GM19452 (cell line): ENCODE data around the gene TRIML1.
"Not testable (repeated sequence)": the region's sequence is repeated elsewhere in the genome, so short reads cannot be mapped to it uniquely, and the experiment has no call there.

Experiments
- ATAC-seq: cut with Tn5 transposase; IDR thresholded peaks from one replicate; pipeline ENCODE4 v1.9.1; 2021; ENCODE audit not compliant: unreplicated experiment

The TRIML1 gene

DNA sequence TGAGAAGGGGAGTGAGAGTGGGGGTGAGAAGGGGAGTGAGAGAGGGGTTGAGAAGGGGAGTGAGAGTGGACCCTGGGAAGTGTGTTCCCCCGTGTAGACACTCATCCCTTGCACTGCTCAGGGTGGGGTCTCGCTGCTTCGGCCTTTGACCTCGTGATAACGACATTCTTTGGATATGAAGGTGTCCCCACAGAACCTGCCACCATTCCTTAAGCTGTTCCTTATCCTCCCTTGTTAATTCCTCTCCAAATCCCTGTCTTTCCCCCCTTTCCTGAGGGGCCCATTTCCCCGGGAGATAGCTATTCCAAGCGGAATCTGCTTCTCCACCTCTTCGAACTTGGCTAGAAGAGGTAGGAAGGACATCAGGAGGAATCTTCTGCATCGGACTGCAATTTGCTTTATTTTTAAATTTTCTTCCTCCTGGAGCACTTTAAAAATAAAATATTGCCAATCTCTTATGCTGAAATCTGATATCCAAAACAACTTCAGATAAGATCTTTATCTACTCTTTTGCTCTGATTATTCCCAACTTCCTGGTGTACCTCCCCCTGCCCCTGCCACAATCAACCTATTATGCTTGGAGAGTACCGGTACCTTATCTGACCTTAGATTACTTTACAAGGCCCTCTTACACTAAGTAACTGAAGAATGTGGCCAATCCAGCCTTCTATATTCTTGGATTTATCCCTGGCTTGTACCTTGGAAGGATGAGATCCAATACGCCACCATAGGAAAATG, 15.6 kb downstream of the TRIML1 start:
- no peak for ATAC-seq

DNA sequence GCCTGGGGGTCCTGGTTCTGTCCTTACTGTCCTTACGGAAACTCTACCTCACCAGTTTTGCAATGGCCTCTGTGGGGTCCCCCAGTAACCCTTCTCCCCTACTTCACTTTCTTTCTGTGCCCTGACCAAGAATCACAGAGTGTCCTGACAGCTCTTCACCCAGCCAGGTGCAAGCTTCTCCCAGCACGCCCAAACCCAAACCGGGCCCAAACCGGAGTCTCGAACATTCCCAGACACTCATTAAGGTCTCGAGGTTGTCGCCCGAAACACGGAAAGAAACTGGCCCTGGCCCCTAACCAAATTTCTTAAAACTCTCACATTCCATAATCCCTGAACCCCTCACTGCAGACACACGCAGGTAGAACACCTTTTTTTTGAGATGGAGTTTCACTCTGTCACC, 19.1 kb downstream of the TRIML1 start:
- ATAC-seq = no peak

- not testable (repeated sequence) for ATAC-seq
Observed at GRCh38 chr4:188159513-188160226, 20.4 kb downstream of the TRIML1 start.

DNA sequence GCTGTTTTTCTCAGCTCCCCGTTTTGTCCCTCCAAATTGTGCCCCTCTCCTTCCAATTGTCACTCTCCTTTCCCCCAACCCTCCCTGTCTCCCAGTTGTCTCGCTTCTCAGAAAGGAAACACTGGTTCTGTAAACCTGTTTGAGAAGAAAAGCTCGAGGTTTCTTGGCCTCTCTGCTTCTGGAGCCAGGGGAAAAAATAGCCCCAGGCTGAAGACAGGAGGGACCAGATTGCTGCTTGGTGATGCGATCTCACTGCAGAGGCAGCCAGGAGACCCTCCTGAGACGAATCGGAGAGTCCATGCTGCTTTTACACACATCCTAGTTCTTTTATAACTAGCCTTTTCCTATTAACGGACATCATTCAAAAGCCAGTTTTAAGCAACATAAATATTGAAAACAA, 21.2 kb downstream of the TRIML1 start:
- no peak for ATAC-seq

DNA sequence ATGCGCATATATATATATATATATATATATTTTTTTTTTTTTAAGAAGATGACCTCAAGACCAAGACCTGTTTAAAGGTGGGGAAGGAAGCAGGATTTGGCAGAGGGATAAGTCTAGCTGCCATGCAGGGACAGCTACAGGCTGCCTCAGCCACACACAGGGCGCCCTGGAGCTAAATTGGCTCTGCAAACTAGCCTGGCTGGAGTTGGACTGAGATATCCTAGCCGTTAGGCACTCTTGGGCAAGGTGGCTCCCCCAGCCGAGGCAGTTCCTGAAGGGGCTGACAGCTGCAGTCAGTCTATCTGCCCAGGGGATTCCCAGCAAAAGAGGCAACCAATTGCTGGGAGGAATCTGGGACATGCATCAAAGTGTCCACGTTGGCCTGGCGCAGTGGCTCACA, 21.9 kb downstream of the TRIML1 start:
- ATAC-seq = no peak

GRCh38 chr4:188162698-188163097, 23.5 kb downstream of the TRIML1 start:
- ATAC-seq = no peak

DNA sequence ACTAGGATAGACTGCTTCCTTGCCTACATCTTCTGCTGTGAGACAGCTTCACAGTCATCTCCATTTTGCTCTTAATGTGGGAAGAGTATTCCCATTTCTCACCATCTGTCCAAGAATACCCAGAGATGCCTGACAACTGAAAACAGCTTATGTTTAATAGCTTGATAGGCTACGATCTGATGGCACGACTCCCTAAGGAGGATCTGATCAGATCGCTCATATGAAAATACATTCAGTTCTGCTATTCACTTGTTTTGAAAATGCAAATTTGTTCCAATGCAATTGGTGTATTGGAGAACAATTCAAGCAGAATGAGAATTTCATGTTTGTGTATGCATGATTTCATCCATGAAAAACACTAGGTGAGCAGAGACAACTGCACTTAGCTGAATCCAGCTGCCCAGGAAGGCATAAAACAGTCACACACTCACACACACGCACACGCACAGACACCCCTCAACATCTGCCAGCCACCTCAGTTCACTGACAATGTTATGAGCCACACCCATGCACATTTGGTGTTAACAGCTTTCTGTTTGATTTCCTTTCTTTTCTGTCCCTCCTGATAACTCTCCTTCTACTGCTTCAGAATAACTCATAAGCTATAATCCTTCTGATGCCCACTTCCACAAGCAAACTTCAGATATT, 29.6 kb downstream of the TRIML1 start:
- ATAC-seq = no peak

- ATAC-seq = no peak
Observed at GRCh38 chr4:188171551-188171950, 32.3 kb downstream of the TRIML1 start.

DNA sequence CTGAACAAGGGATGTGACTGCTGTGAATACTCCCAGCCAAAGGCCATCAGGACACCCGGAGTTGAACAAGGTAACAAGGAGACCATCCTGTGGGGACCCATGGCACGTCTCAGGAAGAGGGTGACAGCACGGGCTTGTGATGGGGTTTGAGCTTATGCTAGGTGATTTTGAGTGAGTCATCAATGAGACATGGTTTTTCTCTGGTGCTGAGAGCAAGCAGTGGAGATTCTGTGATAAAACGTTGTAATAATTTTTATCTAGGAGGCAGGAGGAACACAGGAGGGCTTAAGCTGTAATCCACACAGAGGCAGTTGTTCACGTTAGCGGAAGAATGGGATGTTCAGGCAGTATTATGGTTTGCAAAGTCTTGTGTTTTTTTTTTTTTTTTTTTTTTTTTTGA, 36.0 kb downstream of the TRIML1 start:
- no peak for ATAC-seq

DNA sequence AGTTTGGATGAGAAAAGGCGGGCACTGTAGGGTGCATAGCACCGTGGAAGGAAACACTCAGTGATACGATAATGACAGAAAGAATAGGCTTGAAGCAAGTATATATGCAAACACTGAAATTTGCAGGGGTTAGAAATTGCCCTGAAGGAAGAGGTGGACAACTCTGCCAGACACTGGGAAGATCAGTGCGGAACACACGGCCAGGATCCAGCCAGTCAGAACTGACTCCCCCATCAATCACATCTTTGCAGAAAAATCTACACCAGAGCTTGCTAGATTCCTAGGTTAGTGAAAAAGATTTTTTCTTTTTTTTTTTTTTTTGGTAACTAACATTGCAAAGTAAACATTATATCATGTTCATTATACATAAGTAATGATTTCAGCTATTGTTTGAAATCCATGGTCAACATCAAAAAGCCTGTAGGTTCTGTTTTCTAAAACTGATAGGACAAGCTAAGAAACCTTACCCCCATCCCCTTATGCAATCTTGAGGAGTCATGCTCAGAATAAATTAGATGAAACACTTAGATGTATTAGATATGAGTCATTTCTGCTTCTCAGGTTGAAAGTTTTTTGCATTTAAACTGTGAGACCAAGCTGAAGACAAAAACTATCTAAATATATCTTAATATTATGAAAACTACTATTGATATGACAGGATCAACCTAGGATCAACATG, 38.9 kb downstream of the TRIML1 start:
- no peak for ATAC-seq

DNA sequence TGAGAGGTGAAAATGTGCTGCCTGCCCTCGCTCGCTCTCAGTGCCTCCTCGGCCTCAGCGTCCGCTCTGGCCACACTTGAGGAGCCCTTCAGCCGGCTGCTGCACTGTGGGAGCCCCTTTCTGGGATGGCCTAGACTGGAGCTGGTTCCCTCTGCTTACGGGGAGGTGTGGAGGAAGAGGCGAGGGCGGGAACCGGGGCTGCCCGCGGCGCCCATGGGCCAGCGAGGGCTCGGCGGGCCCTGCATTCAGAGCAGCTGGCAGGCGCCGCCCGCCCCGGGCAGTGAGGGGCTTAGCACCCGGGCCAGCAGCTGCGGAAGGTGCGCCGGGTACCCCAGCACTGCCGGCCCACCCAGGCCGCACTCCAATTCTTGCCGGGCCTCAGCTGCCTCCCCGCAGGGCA, 39.6 kb downstream of the TRIML1 start:
- no peak for ATAC-seq

DNA sequence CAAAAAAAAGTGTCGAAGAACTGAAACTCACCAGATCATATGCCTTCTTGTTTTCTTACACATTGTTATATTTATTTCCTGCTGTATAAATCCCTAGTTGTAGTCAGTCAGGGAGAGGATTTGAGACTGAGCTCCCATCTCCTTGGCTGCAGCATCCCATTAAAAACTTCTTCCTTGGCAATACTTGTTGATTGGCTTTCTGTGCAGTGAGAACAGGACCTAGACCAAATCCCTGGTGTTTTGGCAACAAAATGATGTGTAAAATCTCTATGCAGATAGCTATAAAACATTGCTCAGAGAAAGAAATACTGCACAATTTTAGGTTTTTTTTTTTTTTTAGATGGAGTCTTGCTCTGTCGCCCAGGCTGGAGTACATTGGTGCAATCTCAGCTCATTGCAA, 47.9 kb downstream of the TRIML1 start:
- ATAC-seq = no peak

DNA sequence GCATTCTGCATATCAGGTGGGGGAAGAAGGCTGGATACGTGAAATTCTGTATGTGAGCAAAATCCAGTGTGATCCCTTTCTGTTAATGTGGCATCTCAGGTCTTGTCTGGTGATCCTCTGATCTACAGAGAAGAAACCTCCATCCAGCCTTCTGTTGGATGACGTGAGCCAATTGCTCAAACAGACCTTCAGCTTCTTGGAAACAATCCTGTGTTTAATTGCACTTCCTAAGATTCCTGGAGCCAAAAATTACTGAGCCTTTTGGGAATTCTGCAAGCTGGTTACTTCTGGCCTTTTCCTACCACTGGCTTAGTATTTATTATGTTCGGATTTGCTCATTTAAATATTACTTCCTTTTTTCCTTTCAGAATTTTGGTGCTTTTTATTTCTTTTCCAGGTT, 51.2 kb downstream of the TRIML1 start:
- no peak for ATAC-seq

- ATAC-seq = no peak
Observed at GRCh38 chr4:188194421-188194820, 55.2 kb downstream of the TRIML1 start.

DNA sequence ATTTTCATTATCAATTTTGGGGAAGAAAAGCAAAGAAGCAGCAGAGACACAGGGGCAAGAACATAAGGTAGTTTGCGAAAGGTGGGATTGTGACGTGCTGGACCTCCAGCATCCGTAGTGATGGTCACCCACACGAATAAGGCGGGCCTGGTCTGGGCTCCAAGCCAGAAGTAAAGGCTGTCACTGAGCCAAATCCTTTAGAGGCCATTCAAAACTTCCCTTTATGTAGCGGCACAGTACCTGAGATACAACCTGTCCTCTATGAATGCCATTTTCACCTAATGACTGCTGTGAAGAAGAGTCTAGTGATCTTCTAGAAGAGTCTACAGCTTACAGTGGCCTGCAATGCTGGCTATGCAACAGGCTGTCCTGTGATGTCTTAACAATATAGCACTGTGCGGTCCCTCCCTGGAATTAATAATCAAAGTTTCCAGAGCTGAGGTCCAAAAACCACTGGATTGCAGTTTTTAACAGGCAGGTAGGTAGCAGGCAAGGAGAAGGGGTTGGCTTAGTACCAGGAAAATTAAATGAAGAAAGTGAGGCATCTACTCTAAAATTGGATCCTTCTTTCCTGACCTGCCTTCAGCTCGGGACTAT, 56.2 kb downstream of the TRIML1 start:
- no peak for ATAC-seq

GRCh38 chr4:188196134-188196735, 57.0 kb downstream of the TRIML1 start:
- ATAC-seq = no peak
